ENCODE measurements around the gene ADCY2.

DNA sequence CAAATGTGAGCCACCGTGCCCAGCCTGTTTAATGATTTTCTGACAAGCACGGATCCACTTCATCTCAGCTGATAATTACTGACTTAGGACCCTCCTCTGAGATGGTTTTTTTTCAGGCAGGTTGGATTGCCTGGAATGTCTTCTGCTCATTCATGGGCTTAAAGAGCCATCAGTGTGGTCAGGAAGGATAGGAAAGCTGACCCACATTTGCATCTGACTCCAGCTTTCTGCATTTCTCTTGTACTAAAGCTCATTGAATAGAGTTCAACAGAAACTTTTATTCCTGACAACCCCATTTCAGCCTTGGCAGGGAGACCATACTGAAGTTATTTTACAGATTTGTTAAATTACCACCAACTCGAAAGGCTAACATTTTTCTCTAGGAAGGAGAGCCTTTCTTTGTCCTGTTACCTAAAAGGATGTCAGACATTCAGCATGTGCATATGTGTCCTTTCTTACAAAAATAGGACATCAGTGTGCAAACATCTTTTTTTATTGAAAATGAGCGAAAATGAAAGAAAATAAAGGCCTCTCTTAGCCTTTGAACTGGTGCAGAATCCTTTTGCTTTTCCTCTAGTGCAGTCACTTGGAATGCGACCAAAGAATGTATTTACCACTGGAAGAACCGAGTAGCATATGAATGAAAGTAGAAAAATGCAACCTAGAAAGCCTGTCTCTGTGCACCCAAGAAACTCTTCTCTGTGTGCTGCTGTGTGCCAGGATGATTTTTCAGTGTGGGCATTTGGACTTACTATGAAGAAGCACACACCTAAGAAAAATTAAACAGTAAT, 26.6 kb downstream of the ADCY2 start:
- TF ChIP-seq EZH2 (IDR thresholded peaks at IDR 0.05; ENCODE audit: low read depth, unreplicated experiment) = no peak
- TF ChIP-seq, protein P1, sequence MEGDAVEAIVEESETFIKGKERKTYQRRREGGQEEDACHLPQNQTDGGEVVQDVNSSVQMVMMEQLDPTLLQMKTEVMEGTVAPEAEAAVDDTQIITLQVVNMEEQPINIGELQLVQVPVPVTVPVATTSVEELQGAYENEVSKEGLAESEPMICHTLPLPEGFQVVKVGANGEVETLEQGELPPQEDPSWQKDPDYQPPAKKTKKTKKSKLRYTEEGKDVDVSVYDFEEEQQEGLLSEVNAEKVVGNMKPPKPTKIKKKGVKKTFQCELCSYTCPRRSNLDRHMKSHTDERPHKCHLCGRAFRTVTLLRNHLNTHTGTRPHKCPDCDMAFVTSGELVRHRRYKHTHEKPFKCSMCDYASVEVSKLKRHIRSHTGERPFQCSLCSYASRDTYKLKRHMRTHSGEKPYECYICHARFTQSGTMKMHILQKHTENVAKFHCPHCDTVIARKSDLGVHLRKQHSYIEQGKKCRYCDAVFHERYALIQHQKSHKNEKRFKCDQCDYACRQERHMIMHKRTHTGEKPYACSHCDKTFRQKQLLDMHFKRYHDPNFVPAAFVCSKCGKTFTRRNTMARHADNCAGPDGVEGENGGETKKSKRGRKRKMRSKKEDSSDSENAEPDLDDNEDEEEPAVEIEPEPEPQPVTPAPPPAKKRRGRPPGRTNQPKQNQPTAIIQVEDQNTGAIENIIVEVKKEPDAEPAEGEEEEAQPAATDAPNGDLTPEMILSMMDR (conservative IDR thresholded peaks at IDR 0.05; ENCODE audit: low read depth in 2 of 2) = no peak
- TF ChIP-seq, protein P2, sequence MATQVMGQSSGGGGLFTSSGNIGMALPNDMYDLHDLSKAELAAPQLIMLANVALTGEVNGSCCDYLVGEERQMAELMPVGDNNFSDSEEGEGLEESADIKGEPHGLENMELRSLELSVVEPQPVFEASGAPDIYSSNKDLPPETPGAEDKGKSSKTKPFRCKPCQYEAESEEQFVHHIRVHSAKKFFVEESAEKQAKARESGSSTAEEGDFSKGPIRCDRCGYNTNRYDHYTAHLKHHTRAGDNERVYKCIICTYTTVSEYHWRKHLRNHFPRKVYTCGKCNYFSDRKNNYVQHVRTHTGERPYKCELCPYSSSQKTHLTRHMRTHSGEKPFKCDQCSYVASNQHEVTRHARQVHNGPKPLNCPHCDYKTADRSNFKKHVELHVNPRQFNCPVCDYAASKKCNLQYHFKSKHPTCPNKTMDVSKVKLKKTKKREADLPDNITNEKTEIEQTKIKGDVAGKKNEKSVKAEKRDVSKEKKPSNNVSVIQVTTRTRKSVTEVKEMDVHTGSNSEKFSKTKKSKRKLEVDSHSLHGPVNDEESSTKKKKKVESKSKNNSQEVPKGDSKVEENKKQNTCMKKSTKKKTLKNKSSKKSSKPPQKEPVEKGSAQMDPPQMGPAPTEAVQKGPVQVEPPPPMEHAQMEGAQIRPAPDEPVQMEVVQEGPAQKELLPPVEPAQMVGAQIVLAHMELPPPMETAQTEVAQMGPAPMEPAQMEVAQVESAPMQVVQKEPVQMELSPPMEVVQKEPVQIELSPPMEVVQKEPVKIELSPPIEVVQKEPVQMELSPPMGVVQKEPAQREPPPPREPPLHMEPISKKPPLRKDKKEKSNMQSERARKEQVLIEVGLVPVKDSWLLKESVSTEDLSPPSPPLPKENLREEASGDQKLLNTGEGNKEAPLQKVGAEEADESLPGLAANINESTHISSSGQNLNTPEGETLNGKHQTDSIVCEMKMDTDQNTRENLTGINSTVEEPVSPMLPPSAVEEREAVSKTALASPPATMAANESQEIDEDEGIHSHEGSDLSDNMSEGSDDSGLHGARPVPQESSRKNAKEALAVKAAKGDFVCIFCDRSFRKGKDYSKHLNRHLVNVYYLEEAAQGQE (IDR thresholded peaks at IDR 0.05; ENCODE audit: unreplicated experiment) = no peak
- TF ChIP-seq POLR2AphosphoS5 (IDR thresholded peaks at IDR 0.05; ENCODE audit: low read depth) = 0 out of 2 replicates have a peak, but pooled peaks have one; percentile 16
- TF ChIP-seq EZH2phosphoT487 (IDR thresholded peaks at IDR 0.05; ENCODE audit: unreplicated experiment) = no peak
- no peak for TF ChIP-seq STAT1 (IDR thresholded peaks at IDR 0.05; ENCODE audit: unreplicated experiment)
- TF ChIP-seq ZNF331 (CRISPR knock-in tag; IDR thresholded peaks at IDR 0.05; ENCODE audit: low read depth) = no peak
- TF ChIP-seq, protein P3, sequence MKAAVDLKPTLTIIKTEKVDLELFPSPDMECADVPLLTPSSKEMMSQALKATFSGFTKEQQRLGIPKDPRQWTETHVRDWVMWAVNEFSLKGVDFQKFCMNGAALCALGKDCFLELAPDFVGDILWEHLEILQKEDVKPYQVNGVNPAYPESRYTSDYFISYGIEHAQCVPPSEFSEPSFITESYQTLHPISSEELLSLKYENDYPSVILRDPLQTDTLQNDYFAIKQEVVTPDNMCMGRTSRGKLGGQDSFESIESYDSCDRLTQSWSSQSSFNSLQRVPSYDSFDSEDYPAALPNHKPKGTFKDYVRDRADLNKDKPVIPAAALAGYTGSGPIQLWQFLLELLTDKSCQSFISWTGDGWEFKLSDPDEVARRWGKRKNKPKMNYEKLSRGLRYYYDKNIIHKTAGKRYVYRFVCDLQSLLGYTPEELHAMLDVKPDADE (IDR thresholded peaks at IDR 0.05) = no peak
- TF ChIP-seq JUNB (IDR thresholded peaks at IDR 0.05; ENCODE audit: unreplicated experiment) = no peak
- TF ChIP-seq CREB1 (CRISPR knock-in tag; IDR thresholded peaks at IDR 0.05; ENCODE audit: low read depth) = no peak
- no peak for TF ChIP-seq ZNF114 (CRISPR knock-in tag; IDR thresholded peaks at IDR 0.05)
- TF ChIP-seq NANOG (IDR thresholded peaks at IDR 0.05; ENCODE audit: borderline replicate concordance) = peak; percentile 75; the same call in 1 of the 2 replicates

All from GM23338 (cell line).